HepG2 (cell line): ENCODE data around the gene TIAM2. TPM values are rescaled to one million over a fixed set of nuclear protein-coding genes. Genes with fewer than 3 reads are reported as not detected.
A peak's percentile ranks its signal among the peaks of the same experiment; 100 is the strongest.

Experiments
- AGO2 ChIP-seq: fragments of 200-400 bp; formaldehyde crosslinking; optimal IDR thresholded peaks from 2 replicates; pipeline ENCODE3; 2017; ENCODE audit warnings: mild to moderate bottlenecking, low read depth, low read length, moderate library complexity
- BRF2 ChIP-seq: sonication (generic); formaldehyde crosslinking; IDR thresholded peaks from 2 replicates; pipeline ENCODE4 v1.8.1; 2022; ENCODE audit warnings: mild to moderate bottlenecking, missing genetic modification reagents
- CBX2 ChIP-seq, 2 experiments: fragments of 200-600 bp in 1 of 2; sonication (generic); formaldehyde crosslinking in 1 of 2; IDR thresholded peaks; 2 replicates each; pipeline versions ENCODE4 v1.7.0 to v1.8.1; 2018 to 2022; ENCODE audit warnings: low read depth in 2 of 2, low read length in 1 of 2, mild to moderate bottlenecking in 1 of 2, missing genetic modification reagents in 1 of 2
- KDM1A ChIP-seq: IDR thresholded peaks from 2 replicates; pipeline ENCODE4 v1.6.1; 2016; ENCODE audit warnings: missing compliant biosample characterization
- KDM3A ChIP-seq: IDR thresholded peaks from 2 replicates; pipeline ENCODE4 v1.6.1; 2018; ENCODE audit warnings: low read depth, missing compliant biosample characterization
- MTERF4 ChIP-seq: sonication (generic); formaldehyde crosslinking; IDR thresholded peaks from 2 replicates; pipeline ENCODE4 v1.8.0; 2023; ENCODE audit warnings: mild to moderate bottlenecking, missing genetic modification reagents
- PAX8 ChIP-seq: sonication (generic); formaldehyde crosslinking; IDR thresholded peaks from 2 replicates; pipeline ENCODE4 v1.8.0; 2022; ENCODE audit warnings: mild to moderate bottlenecking, missing genetic modification reagents, borderline replicate concordance
- TBX3 ChIP-seq: fragments of 450-650 bp; IDR thresholded peaks from 2 replicates; pipeline ENCODE4 v1.6.1; 2017; ENCODE audit warnings: antibody characterized with exemption, mild to moderate bottlenecking, inconsistent platforms, borderline replicate concordance
- TEAD2 ChIP-seq: sonication (generic); formaldehyde crosslinking; IDR thresholded peaks from 2 replicates; pipeline ENCODE4 v1.9.0; 2021; ENCODE audit warnings: missing genetic modification reagents
- WIZ ChIP-seq: sonication (generic); formaldehyde crosslinking; IDR thresholded peaks from 2 replicates; pipeline ENCODE4 v1.5.1; 2020; ENCODE audit warnings: mild to moderate bottlenecking, missing genetic modification reagents
- ZBTB26 ChIP-seq: IDR thresholded peaks from 2 replicates; pipeline ENCODE4 v1.6.1; 2016; ENCODE audit warnings: missing compliant biosample characterization, missing genetic modification reagents, borderline replicate concordance
- ZFP36L1 ChIP-seq: sonication (generic); formaldehyde crosslinking; IDR thresholded peaks from 2 replicates; pipeline ENCODE4 v1.8.0; 2022; ENCODE audit warnings: mild to moderate bottlenecking, missing genetic modification reagents, moderate library complexity
- ZNF317 ChIP-seq: sonication (generic); formaldehyde crosslinking; IDR thresholded peaks from 2 replicates; pipeline ENCODE4 v1.5.0; 2020; ENCODE audit warnings: mild to moderate bottlenecking, missing genetic modification reagents
- ZNF354B ChIP-seq: sonication (generic); formaldehyde crosslinking; IDR thresholded peaks from 2 replicates; pipeline ENCODE4 v1.8.0; 2022; ENCODE audit warnings: mild to moderate bottlenecking, missing genetic modification reagents
- ZNF512 ChIP-seq: sonication (generic); formaldehyde crosslinking; IDR thresholded peaks from 2 replicates; pipeline ENCODE4 v1.4.0; 2020; ENCODE audit warnings: mild to moderate bottlenecking, missing genetic modification reagents
- ZNF709 ChIP-seq: sonication (generic); formaldehyde crosslinking; IDR thresholded peaks from 2 replicates; pipeline ENCODE4 v1.5.0; 2020; ENCODE audit warnings: mild to moderate bottlenecking, missing genetic modification reagents
- polyA plus RNA-seq, 8 experiments: library from polyadenylated mRNA; depleted of rRNA in 3 of 8; stranded (reverse) in 7 of 8; unstranded in 1 of 8; fragments of >200 nt; fragmentation: Illumina TruSeq in 4 of 8; extraction: Trizol in 4 of 8; gene quantifications; 2 replicates each; pipeline versions ENCODE4 v1.2.1 to v1.2.3, GENCODE V29; 2011 to 2016; ENCODE audit warnings: low read depth in 4 of 8, missing spikeins in 1 of 8, mixed read lengths in 1 of 8; ENCODE audit not compliant: insufficient read depth in 1 of 8
- total RNA-seq, 5 experiments: library from RNA; depleted of rRNA; stranded (reverse); fragments of >200 nt; fragmentation: Illumina TruSeq; extraction: Trizol; gene quantifications; 2 replicates each; pipeline ENCODE4 v1.2.3, GENCODE V29; 2016; ENCODE audit warnings: low read depth in 1 of 5
- TF ChIP-seq, protein P1 (sequence below): conservative IDR thresholded peaks from 2 replicates; pipeline ENCODE4 v1.6.1; 2018; ENCODE audit warnings: missing genetic modification reagents
- TF ChIP-seq, protein P2 (sequence below): fragments of 450-650 bp; IDR thresholded peaks from 2 replicates; pipeline ENCODE4 v1.6.1; 2017; ENCODE audit warnings: mild to moderate bottlenecking
- TF ChIP-seq, protein P3 (sequence below): sonication (generic); formaldehyde crosslinking; IDR thresholded peaks from 2 replicates; pipeline ENCODE4 v1.4.0; 2020; ENCODE audit warnings: missing genetic modification reagents

The TIAM2 gene
- total and polyA plus RNA-seq, 2 of the 13 experiments (the other 11 are each of a cell fraction or from before 2014, with no cell fraction given): 4.1 to 4.5 TPM

DNA sequence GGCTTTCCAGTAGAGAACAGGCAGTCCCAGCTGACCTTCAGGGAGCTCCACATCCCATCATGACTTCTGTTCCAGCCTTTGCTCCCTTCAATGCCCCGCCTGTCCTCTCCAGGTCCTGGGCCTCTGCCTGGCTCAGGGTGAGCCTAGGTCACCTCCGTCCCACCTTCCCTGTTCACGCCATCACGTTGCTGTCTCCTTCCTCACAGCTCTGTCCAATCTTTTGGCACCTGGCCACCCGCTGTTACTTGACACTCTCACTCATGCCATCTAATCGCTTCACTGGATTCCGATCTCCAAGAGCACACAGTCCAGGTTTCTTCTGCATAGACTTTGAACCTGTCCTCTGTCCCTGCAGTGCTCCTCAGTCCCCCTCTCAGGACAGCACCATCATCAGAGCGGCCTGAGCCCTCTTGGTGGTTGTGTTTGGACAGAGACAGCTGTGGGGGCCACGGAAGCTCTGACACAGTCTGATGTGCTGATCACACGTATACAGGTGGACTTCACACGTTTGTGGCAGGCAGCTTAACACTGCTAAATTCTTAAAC, 34.7 kb upstream of the TIAM2 start (continued):
- TF ChIP-seq MTERF4 (0 out of 2 replicates have a peak, but pooled peaks have one; percentile 72), ZNF317 (CRISPR knock-in tag) (peak; percentile 86), CBX2 (IDR thresholded peaks at IDR 0.05; ENCODE audit: low read depth, low read length) (no peak), CBX2 (CRISPR knock-in tag; IDR thresholded peaks at IDR 0.05; ENCODE audit: low read depth) (no peak), KDM1A (CRISPR knock-in tag) (peak; percentile 85; the same call in 1 of the 2 replicates), TEAD2 (CRISPR knock-in tag) (no peak), TBX3 (peak; percentile 81), ZBTB26 (CRISPR knock-in tag) (0 out of 2 replicates have a peak, but pooled peaks have one; percentile 11), ZNF709 (peak; percentile 39; the same call in 1 of the 2 replicates), ZNF354B (CRISPR knock-in tag) (no peak), PAX8 (CRISPR knock-in tag) (no peak), AGO2 (no peak), ZFP36L1 (CRISPR knock-in tag) (0 out of 2 replicates have a peak, but pooled peaks have one; percentile 33), KDM3A (CRISPR knock-in tag) (0 out of 2 replicates have a peak, but pooled peaks have one; percentile 60), BRF2 (CRISPR knock-in tag) (0 out of 2 replicates have a peak, but pooled peaks have one; percentile 34), WIZ (CRISPR knock-in tag) (no peak; the same call in 1 of the 2 replicates), ZNF512 (CRISPR knock-in tag) (0 out of 2 replicates have a peak, but pooled peaks have one; percentile 77)
- TF ChIP-seq, protein P1, sequence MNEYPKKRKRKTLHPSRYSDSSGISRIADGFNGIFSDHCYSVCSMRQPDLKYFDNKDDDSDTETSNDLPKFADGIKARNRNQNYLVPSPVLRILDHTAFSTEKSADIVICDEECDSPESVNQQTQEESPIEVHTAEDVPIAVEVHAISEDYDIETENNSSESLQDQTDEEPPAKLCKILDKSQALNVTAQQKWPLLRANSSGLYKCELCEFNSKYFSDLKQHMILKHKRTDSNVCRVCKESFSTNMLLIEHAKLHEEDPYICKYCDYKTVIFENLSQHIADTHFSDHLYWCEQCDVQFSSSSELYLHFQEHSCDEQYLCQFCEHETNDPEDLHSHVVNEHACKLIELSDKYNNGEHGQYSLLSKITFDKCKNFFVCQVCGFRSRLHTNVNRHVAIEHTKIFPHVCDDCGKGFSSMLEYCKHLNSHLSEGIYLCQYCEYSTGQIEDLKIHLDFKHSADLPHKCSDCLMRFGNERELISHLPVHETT (CRISPR knock-in tag): no peak
- TF ChIP-seq, protein P2, sequence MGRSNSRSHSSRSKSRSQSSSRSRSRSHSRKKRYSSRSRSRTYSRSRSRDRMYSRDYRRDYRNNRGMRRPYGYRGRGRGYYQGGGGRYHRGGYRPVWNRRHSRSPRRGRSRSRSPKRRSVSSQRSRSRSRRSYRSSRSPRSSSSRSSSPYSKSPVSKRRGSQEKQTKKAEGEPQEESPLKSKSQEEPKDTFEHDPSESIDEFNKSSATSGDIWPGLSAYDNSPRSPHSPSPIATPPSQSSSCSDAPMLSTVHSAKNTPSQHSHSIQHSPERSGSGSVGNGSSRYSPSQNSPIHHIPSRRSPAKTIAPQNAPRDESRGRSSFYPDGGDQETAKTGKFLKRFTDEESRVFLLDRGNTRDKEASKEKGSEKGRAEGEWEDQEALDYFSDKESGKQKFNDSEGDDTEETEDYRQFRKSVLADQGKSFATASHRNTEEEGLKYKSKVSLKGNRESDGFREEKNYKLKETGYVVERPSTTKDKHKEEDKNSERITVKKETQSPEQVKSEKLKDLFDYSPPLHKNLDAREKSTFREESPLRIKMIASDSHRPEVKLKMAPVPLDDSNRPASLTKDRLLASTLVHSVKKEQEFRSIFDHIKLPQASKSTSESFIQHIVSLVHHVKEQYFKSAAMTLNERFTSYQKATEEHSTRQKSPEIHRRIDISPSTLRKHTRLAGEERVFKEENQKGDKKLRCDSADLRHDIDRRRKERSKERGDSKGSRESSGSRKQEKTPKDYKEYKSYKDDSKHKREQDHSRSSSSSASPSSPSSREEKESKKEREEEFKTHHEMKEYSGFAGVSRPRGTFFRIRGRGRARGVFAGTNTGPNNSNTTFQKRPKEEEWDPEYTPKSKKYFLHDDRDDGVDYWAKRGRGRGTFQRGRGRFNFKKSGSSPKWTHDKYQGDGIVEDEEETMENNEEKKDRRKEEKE: no peak
- TF ChIP-seq, protein P3, sequence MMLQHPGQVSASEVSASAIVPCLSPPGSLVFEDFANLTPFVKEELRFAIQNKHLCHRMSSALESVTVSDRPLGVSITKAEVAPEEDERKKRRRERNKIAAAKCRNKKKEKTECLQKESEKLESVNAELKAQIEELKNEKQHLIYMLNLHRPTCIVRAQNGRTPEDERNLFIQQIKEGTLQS: no peak; the same call in 1 of the 2 replicates
